ENCODE results near the gene EPO. TPM values are rescaled to one million over a fixed set of nuclear protein-coding genes. Genes with fewer than 3 reads are reported as not detected.
A peak's percentile ranks its signal among the peaks of the same experiment; 100 is the strongest.
"Not testable (repeated sequence)": the region's sequence is repeated elsewhere in the genome, so short reads cannot be mapped to it uniquely, and the experiment has no call there.

The EPO gene
- total RNA-seq, 1 donor from 2014 or later, result not detected

- no peak for DNase-seq (ENCODE audit: low read depth in 2 of 2)
These were observed 15.5 kb downstream of the EPO start for GRCh38 chr7:100735730-100736129.

GRCh38 chr7:100736671-100737070 lies 16.4 kb downstream of the EPO start:
- no peak for DNase-seq (ENCODE audit: low read depth in 2 of 2)

GRCh38 chr7:100739934-100740333 lies 19.7 kb downstream of the EPO start:
- no peak for DNase-seq (ENCODE audit: low read depth in 2 of 2)

- DNase-seq (ENCODE audit: low read depth in 2 of 2), result no peak
These were observed 24.3 kb downstream of the EPO start for GRCh38 chr7:100744605-100745004.

- DNase-seq (ENCODE audit: low read depth in 2 of 2), result peak; percentile 18 to 19
These were observed 24.9 kb downstream of the EPO start for GRCh38 chr7:100745184-100745583.

GRCh38 chr7:100752994-100753393 lies 32.7 kb downstream of the EPO start:
- no peak for DNase-seq (ENCODE audit: low read depth in 2 of 2)

- DNase-seq (ENCODE audit: low read depth in 2 of 2), result no peak
These were observed 33.5 kb downstream of the EPO start for GRCh38 chr7:100753750-100754149.

GRCh38 chr7:100759357-100760171 lies 39.3 kb downstream of the EPO start:
- DNase-seq (ENCODE audit: low read depth in 2 of 2), result no peak

GRCh38 chr7:100762841-100763240 lies 42.6 kb downstream of the EPO start:
- DNase-seq (ENCODE audit: low read depth in 2 of 2), result not testable (repeated sequence)

- no peak for DNase-seq (ENCODE audit: low read depth in 2 of 2)
These were observed 43.4 kb downstream of the EPO start for GRCh38 chr7:100763556-100764140.

- DNase-seq (ENCODE audit: low read depth in 2 of 2), result no peak
These were observed 44.6 kb downstream of the EPO start for GRCh38 chr7:100764841-100765240.

GRCh38 chr7:100765250-100765649 lies 45.0 kb downstream of the EPO start:
- no peak for DNase-seq (ENCODE audit: low read depth in 2 of 2)

GRCh38 chr7:100768784-100769183 lies 48.5 kb downstream of the EPO start:
- no peak for DNase-seq (ENCODE audit: low read depth in 2 of 2)

Other genes starting within 250 kb of the EPO start
- 21.6 and 25.8 TPM in 2 replicates for gene TSC22D4, start 241.3 kb upstream of the EPO start, total RNA-seq
- 2.0 and 6.3 TPM in 2 replicates for gene NYAP1, start 236.5 kb upstream of the EPO start, total RNA-seq
- 25.5 and 74.2 TPM in 2 replicates for gene AGFG2, start 181.3 kb upstream of the EPO start, total RNA-seq
- gene SAP25, start 146.6 kb upstream of the EPO start, total RNA-seq, result not detected in 2 replicates
- 5.8 and 6.3 TPM in 2 replicates for gene LRCH4, start 134.3 kb upstream of the EPO start, total RNA-seq
- gene FBXO24, start 134.1 kb upstream of the EPO start, total RNA-seq, result under 0.01 and 0.20 TPM in 2 replicates
- gene PCOLCE, start 118.1 kb upstream of the EPO start, total RNA-seq, result 0.22 TPM in 1 of 2 replicates, not detected in the other
- 5.2 and 5.4 TPM in 2 replicates for gene MOSPD3, start 107.9 kb upstream of the EPO start, total RNA-seq
- gene TFR2, start 78.9 kb upstream of the EPO start, total RNA-seq, result under 0.01 TPM in 2 replicates
- not detected in 2 replicates for gene ACTL6B, start 64.0 kb upstream of the EPO start, total RNA-seq
- 72.1 and 76.4 TPM in 2 replicates for gene GNB2, start 46.7 kb upstream of the EPO start, total RNA-seq
- 8.1 and 14.9 TPM in 2 replicates for gene GIGYF1, start 26.2 kb upstream of the EPO start, total RNA-seq
- 28.1 and 33.3 TPM in 2 replicates for gene POP7, start 14.3 kb upstream of the EPO start, total RNA-seq
- not detected in 2 replicates for gene ZAN, start 13.1 kb downstream of the EPO start, total RNA-seq
- gene EPHB4, start 107.1 kb downstream of the EPO start, total RNA-seq, result 250 and 393 TPM in 2 replicates
- 34.0 and 39.3 TPM in 2 replicates for gene SLC12A9, start 132.2 kb downstream of the EPO start, total RNA-seq
- 36.4 and 41.3 TPM in 2 replicates for gene TRIP6, start 146.9 kb downstream of the EPO start, total RNA-seq
- gene SRRT, start 154.6 kb downstream of the EPO start, total RNA-seq, result 29.9 and 34.9 TPM in 2 replicates
- gene UFSP1, start 169.2 kb downstream of the EPO start, total RNA-seq, result 1.5 and 2.2 TPM in 2 replicates
- 1.7 and 3.4 TPM in 2 replicates for gene ACHE, start 175.4 kb downstream of the EPO start, total RNA-seq
- gene MUC3A, start 229.1 kb downstream of the EPO start, total RNA-seq, result not detected in 2 replicates
- not detected in 2 replicates for gene MUC12, start 249.1 kb downstream of the EPO start, total RNA-seq